ENCODE data around the gene NFIA.

NFIA gene

GRCh38 chr1:61423643-61424042 is 341.3 kb downstream of the NFIA start:
- Histone ChIP-seq H3K27ac (ENCODE audit: insufficient read depth, low read depth, low read length, poor library complexity, severe bottlenecking) (no peak overlapping the region), H3K4me3 (ENCODE audit: insufficient read depth, low read depth, low read length) (no peak overlapping the region), H3K27me3 (ENCODE audit: control insufficient read depth, insufficient read depth, low read length, poor library complexity, severe bottlenecking) (no peaks in the 10 kb centered on the region), H3K4me1 (ENCODE audit: control insufficient read depth, insufficient read depth, low read length) (peaks cover 4% of the 10 kb centered on the region), H3K9me3 (ENCODE audit: control insufficient read depth, low read length) (no peaks in the 10 kb centered on the region), H3K36me3 (ENCODE audit: control insufficient read depth, insufficient read depth, low read length) (no peaks in the 10 kb centered on the region)

DNA sequence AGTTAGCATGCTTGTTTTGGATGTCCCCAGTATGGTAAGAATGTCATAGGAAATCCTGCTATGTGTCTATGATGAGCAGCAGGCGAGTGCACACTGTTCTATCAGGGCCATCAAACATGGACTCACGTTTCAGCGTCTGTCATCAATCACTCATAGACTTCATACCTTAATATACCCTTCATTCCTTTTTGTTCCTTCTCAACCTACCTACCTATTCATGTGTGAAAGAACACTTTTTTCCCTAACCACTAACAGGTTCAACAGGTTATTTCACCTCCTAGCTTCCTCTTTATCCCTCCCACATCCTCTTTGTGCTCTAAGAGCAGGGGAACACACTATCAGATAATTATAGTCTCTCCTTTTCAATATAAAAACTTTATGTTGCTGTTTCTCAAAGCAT is 342.0 kb downstream of the NFIA start:
- peaks cover 2% of the 10 kb centered on the region for H3K4me1 ChIP-seq (ENCODE audit: control insufficient read depth, insufficient read depth, low read length)
- WGBS, 2 experiments = 93% methylated on average over 3 of the region's 3 CpGs
- H3K36me3 ChIP-seq (ENCODE audit: control insufficient read depth, insufficient read depth, low read length) = no peaks in the 10 kb centered on the region
- H3K27ac ChIP-seq (ENCODE audit: insufficient read depth, low read depth, low read length, poor library complexity, severe bottlenecking) = no peak overlapping the region
- no peak overlapping the region for H3K4me3 ChIP-seq (ENCODE audit: insufficient read depth, low read depth, low read length)
- no peaks in the 10 kb centered on the region for H3K27me3 ChIP-seq (ENCODE audit: control insufficient read depth, insufficient read depth, low read length, poor library complexity, severe bottlenecking)
- no peaks in the 10 kb centered on the region for H3K9me3 ChIP-seq (ENCODE audit: control insufficient read depth, low read length)

DNA sequence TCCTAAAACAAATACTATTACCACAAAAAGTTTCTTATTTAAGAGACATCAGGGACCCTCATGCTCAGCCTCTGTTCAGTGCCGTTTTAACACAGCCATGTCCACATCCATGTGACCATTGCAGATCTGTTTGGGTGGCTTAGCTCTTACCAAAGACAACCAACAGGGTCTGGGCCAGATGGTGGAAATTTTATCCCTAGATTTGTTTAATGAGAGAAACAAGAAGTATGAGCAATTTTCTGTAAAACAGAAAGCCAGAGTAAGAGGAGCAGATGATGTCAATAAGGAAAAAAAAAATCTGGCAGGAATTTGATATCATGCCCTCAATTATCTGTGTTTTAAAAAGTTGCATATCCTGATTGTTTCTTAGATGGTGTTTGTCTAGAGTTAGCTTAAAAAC is 342.7 kb downstream of the NFIA start:
- no peaks in the 10 kb centered on the region for H3K4me1 ChIP-seq (ENCODE audit: control insufficient read depth, insufficient read depth, low read length)
- H3K27ac ChIP-seq (ENCODE audit: insufficient read depth, low read depth, low read length, poor library complexity, severe bottlenecking) = no peak overlapping the region
- H3K27me3 ChIP-seq (ENCODE audit: control insufficient read depth, insufficient read depth, low read length, poor library complexity, severe bottlenecking) = no peaks in the 10 kb centered on the region
- WGBS, 2 experiments = 95 to 100% methylated on average over 1 of the region's 1 CpG
- H3K9me3 ChIP-seq (ENCODE audit: control insufficient read depth, low read length) = no peaks in the 10 kb centered on the region
- no peak overlapping the region for H3K4me3 ChIP-seq (ENCODE audit: insufficient read depth, low read depth, low read length)
- no peaks in the 10 kb centered on the region for H3K36me3 ChIP-seq (ENCODE audit: control insufficient read depth, insufficient read depth, low read length)

GRCh38 chr1:61426254-61426653 is 343.9 kb downstream of the NFIA start:
- Histone ChIP-seq H3K4me1 (ENCODE audit: control insufficient read depth, insufficient read depth, low read length) (no peaks in the 10 kb centered on the region), H3K4me3 (ENCODE audit: insufficient read depth, low read depth, low read length) (no peak overlapping the region), H3K9me3 (ENCODE audit: control insufficient read depth, low read length) (no peaks in the 10 kb centered on the region), H3K27ac (ENCODE audit: insufficient read depth, low read depth, low read length, poor library complexity, severe bottlenecking) (no peak overlapping the region), H3K27me3 (ENCODE audit: control insufficient read depth, insufficient read depth, low read length, poor library complexity, severe bottlenecking) (no peaks in the 10 kb centered on the region), H3K36me3 (ENCODE audit: control insufficient read depth, insufficient read depth, low read length) (no peaks in the 10 kb centered on the region)
- WGBS, 2 experiments = 89 to 91% methylated on average over 12 of the region's 12 CpGs

DNA sequence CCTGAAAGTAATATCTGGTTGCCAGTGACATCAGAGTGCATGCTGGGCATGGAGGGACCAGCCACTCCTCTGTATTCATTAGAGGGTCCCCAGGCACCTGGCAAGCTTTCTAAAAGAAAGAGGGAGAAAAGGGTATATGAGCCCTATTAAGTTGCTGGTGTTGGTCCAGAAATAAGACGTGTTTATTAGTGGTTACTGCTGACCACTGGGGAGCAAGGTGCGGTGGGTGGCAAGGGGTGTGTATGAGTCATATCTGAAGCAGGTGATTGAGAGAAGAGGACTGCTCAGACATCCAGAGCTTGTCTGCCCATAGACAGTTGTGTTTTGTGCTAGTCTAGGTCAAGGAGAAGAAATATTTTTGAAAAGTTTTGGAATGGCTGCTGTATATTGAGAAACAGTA is 344.5 kb downstream of the NFIA start:
- H3K4me1 ChIP-seq (ENCODE audit: control insufficient read depth, insufficient read depth, low read length) = no peaks in the 10 kb centered on the region
- H3K4me3 ChIP-seq (ENCODE audit: insufficient read depth, low read depth, low read length) = no peak overlapping the region
- H3K9me3 ChIP-seq (ENCODE audit: control insufficient read depth, low read length) = no peaks in the 10 kb centered on the region
- 92% methylated on average over 2 of the region's 2 CpGs for WGBS, 2 experiments
- no peaks in the 10 kb centered on the region for H3K36me3 ChIP-seq (ENCODE audit: control insufficient read depth, insufficient read depth, low read length)
- H3K27me3 ChIP-seq (ENCODE audit: control insufficient read depth, insufficient read depth, low read length, poor library complexity, severe bottlenecking) = no peaks in the 10 kb centered on the region
- no peak overlapping the region for H3K27ac ChIP-seq (ENCODE audit: insufficient read depth, low read depth, low read length, poor library complexity, severe bottlenecking)

- H3K9me3 ChIP-seq (ENCODE audit: control insufficient read depth, low read length) = no peaks in the 10 kb centered on the region
- H3K4me1 ChIP-seq (ENCODE audit: control insufficient read depth, insufficient read depth, low read length) = no peaks in the 10 kb centered on the region
- H3K4me3 ChIP-seq (ENCODE audit: insufficient read depth, low read depth, low read length) = no peak overlapping the region
- WGBS, 2 experiments = 72 to 76% methylated on average over 2 of the region's 2 CpGs
- H3K27ac ChIP-seq (ENCODE audit: insufficient read depth, low read depth, low read length, poor library complexity, severe bottlenecking) = no peak overlapping the region
- H3K27me3 ChIP-seq (ENCODE audit: control insufficient read depth, insufficient read depth, low read length, poor library complexity, severe bottlenecking) = no peaks in the 10 kb centered on the region
- H3K36me3 ChIP-seq (ENCODE audit: control insufficient read depth, insufficient read depth, low read length) = no peaks in the 10 kb centered on the region
Measured at GRCh38 chr1:61427510-61427909, 345.1 kb downstream of the NFIA start.

GRCh38 chr1:61428146-61428545 is 345.8 kb downstream of the NFIA start:
- 91 to 100% methylated on average over 1 of the region's 2 CpGs for WGBS, 2 experiments

GRCh38 chr1:61432616-61433388 is 350.4 kb downstream of the NFIA start:
- no peaks in the 10 kb centered on the region for H3K9me3 ChIP-seq (ENCODE audit: control insufficient read depth, low read length)
- 95 to 96% methylated on average over 6 of the region's 7 CpGs for WGBS, 2 experiments
- no peaks in the 10 kb centered on the region for H3K4me1 ChIP-seq (ENCODE audit: control insufficient read depth, insufficient read depth, low read length)
- H3K36me3 ChIP-seq (ENCODE audit: control insufficient read depth, insufficient read depth, low read length) = no peaks in the 10 kb centered on the region
- no peaks in the 10 kb centered on the region for H3K27me3 ChIP-seq (ENCODE audit: control insufficient read depth, insufficient read depth, low read length, poor library complexity, severe bottlenecking)
- H3K4me3 ChIP-seq (ENCODE audit: insufficient read depth, low read depth, low read length) = no peak overlapping the region
- H3K27ac ChIP-seq (ENCODE audit: insufficient read depth, low read depth, low read length, poor library complexity, severe bottlenecking) = no peak overlapping the region

More at GRCh38 chr1:61428146-61428545, 345.8 kb downstream of the NFIA start:
- H3K4me1 ChIP-seq (ENCODE audit: control insufficient read depth, insufficient read depth, low read length) = no peaks in the 10 kb centered on the region
- H3K27ac ChIP-seq (ENCODE audit: insufficient read depth, low read depth, low read length, poor library complexity, severe bottlenecking) = no peak overlapping the region
- H3K27me3 ChIP-seq (ENCODE audit: control insufficient read depth, insufficient read depth, low read length, poor library complexity, severe bottlenecking) = no peaks in the 10 kb centered on the region
- H3K36me3 ChIP-seq (ENCODE audit: control insufficient read depth, insufficient read depth, low read length) = no peaks in the 10 kb centered on the region
- no peak overlapping the region for H3K4me3 ChIP-seq (ENCODE audit: insufficient read depth, low read depth, low read length)
- no peaks in the 10 kb centered on the region for H3K9me3 ChIP-seq (ENCODE audit: control insufficient read depth, low read length)

- H3K27ac ChIP-seq (ENCODE audit: insufficient read depth, low read depth, low read length, poor library complexity, severe bottlenecking) = no peak overlapping the region
- H3K27me3 ChIP-seq (ENCODE audit: control insufficient read depth, insufficient read depth, low read length, poor library complexity, severe bottlenecking) = no peaks in the 10 kb centered on the region
- no peaks in the 10 kb centered on the region for H3K4me1 ChIP-seq (ENCODE audit: control insufficient read depth, insufficient read depth, low read length)
- no peaks in the 10 kb centered on the region for H3K36me3 ChIP-seq (ENCODE audit: control insufficient read depth, insufficient read depth, low read length)
- no peak overlapping the region for H3K4me3 ChIP-seq (ENCODE audit: insufficient read depth, low read depth, low read length)
- 90 to 93% methylated on average over 2 of the region's 2 CpGs for WGBS, 2 experiments
- H3K9me3 ChIP-seq (ENCODE audit: control insufficient read depth, low read length) = no peaks in the 10 kb centered on the region
Measured at GRCh38 chr1:61433646-61434045, 351.3 kb downstream of the NFIA start.

DNA sequence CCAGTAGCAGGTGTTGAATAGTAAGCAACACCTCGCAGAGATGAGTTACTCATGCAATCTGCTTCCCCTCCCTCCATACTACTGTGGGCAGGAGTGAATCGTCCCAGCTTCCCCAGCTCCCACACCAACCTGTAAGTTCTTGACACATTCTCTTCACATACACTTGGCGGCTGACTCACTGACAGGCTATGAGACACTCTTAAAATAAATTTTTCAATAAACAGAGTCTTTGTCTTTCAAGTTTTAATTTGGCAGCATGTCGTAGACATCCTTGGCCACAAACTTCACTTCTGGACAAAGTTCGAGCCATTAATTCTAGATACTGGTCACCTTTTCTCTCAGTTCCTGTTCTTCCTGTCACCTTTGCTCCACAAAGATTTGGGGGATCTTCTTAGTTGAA is 351.9 kb downstream of the NFIA start:
- no peak overlapping the region for H3K4me3 ChIP-seq (ENCODE audit: insufficient read depth, low read depth, low read length)
- no peaks in the 10 kb centered on the region for H3K36me3 ChIP-seq (ENCODE audit: control insufficient read depth, insufficient read depth, low read length)
- WGBS, 2 experiments = 93% methylated on average over 5 of the region's 5 CpGs
- H3K4me1 ChIP-seq (ENCODE audit: control insufficient read depth, insufficient read depth, low read length) = no peaks in the 10 kb centered on the region
- no peak overlapping the region for H3K27ac ChIP-seq (ENCODE audit: insufficient read depth, low read depth, low read length, poor library complexity, severe bottlenecking)
- no peaks in the 10 kb centered on the region for H3K27me3 ChIP-seq (ENCODE audit: control insufficient read depth, insufficient read depth, low read length, poor library complexity, severe bottlenecking)
- no peaks in the 10 kb centered on the region for H3K9me3 ChIP-seq (ENCODE audit: control insufficient read depth, low read length)

- H3K27me3 ChIP-seq (ENCODE audit: control insufficient read depth, insufficient read depth, low read length, poor library complexity, severe bottlenecking) = no peaks in the 10 kb centered on the region
- H3K36me3 ChIP-seq (ENCODE audit: control insufficient read depth, insufficient read depth, low read length) = no peaks in the 10 kb centered on the region
- H3K27ac ChIP-seq (ENCODE audit: insufficient read depth, low read depth, low read length, poor library complexity, severe bottlenecking) = no peak overlapping the region
- 94 to 95% methylated on average over 5 of the region's 5 CpGs for WGBS, 2 experiments
- H3K4me1 ChIP-seq (ENCODE audit: control insufficient read depth, insufficient read depth, low read length) = no peaks in the 10 kb centered on the region
- no peaks in the 10 kb centered on the region for H3K9me3 ChIP-seq (ENCODE audit: control insufficient read depth, low read length)
- H3K4me3 ChIP-seq (ENCODE audit: insufficient read depth, low read depth, low read length) = no peak overlapping the region
Measured at GRCh38 chr1:61435226-61435625, 352.9 kb downstream of the NFIA start.

Measured in ectodermal cell (in vitro differentiated cells).